Keratinocyte (primary cell): ENCODE results near the gene IRF2BP2. TPM values are rescaled to one million over a fixed set of nuclear protein-coding genes. Genes with fewer than 3 reads are reported as not detected.
A peak's percentile ranks its signal among the peaks of the same experiment; 100 is the strongest.

Experiments
- DNase-seq: peaks from one replicate; pipeline ENCODE4 v3.0.0-alpha.2; 2011; ENCODE audit warnings: low read depth, missing footprints, low spot score
- FAIRE-seq: peaks from 2 replicates; lab custom pipeline; 2011; peaks lifted over from hg19 to GRCh38; lab: Jason Lieb, UNC
- H2AFZ ChIP-seq: 2 replicates; pipeline ENCODE4 v1.6.0; 2012; ENCODE audit warnings: low read length, control low read depth, inconsistent platforms; ENCODE audit not compliant: control insufficient read depth
- H3K27ac ChIP-seq: 2 replicates; pipeline ENCODE4 v1.5.1; 2011; ENCODE audit warnings: low read length; ENCODE audit not compliant: control insufficient read depth, insufficient read depth
- H3K27me3 ChIP-seq: 3 replicates; pipeline ENCODE4 v1.6.0; 2011; ENCODE audit warnings: low read length; ENCODE audit not compliant: control insufficient read depth, insufficient read depth; ENCODE audit errors: extremely low read depth
- H3K36me3 ChIP-seq, 2 experiments: 2 replicates in 1 of 2; 3 replicates in 1 of 2; pipeline ENCODE4 v1.5.1; 2011; ENCODE audit warnings: low read length in 2 of 2, mild to moderate bottlenecking in 1 of 2; ENCODE audit not compliant: control insufficient read depth in 2 of 2, insufficient read depth in 2 of 2; ENCODE audit errors: extremely low read depth in 1 of 2
- H3K4me1 ChIP-seq: 3 replicates; pipeline ENCODE4 v1.5.1; 2011; ENCODE audit warnings: low read length; ENCODE audit not compliant: control insufficient read depth, insufficient read depth; ENCODE audit errors: extremely low read depth
- H3K4me2 ChIP-seq: 3 replicates; pipeline ENCODE4 v1.6.0; 2011; ENCODE audit warnings: low read depth, low read length; ENCODE audit not compliant: control insufficient read depth, insufficient read depth; ENCODE audit errors: extremely low read depth
- H3K4me3 ChIP-seq, 3 experiments: fragments of 200-600 bp in 1 of 3; sonication (generic) in 1 of 3; 2 replicates in 2 of 3; 3 replicates in 1 of 3; pipeline ENCODE4 v1.5.1; 2011 to 2016; ENCODE audit warnings: low read length in 3 of 3, mild to moderate bottlenecking in 3 of 3, control low read depth in 2 of 3, inconsistent platforms in 1 of 3, low read depth in 1 of 3, mixed read lengths in 1 of 3, mixed run types in 1 of 3, moderate library complexity in 1 of 3; ENCODE audit not compliant: control insufficient read depth in 2 of 3, insufficient read depth in 2 of 3; ENCODE audit errors: extremely low read depth in 1 of 3
- H3K79me2 ChIP-seq: 2 replicates; pipeline ENCODE4 v1.6.0; 2012; ENCODE audit warnings: low read length; ENCODE audit not compliant: control insufficient read depth, insufficient read depth
- H3K9ac ChIP-seq: 3 replicates; pipeline ENCODE4 v1.6.0; 2011; ENCODE audit warnings: low read length; ENCODE audit not compliant: control insufficient read depth, insufficient read depth; ENCODE audit errors: extremely low read depth
- H3K9me1 ChIP-seq: 3 replicates; pipeline ENCODE4 v1.6.0; 2011; ENCODE audit warnings: low read length; ENCODE audit not compliant: control insufficient read depth, insufficient read depth; ENCODE audit errors: extremely low read depth
- H3K9me3 ChIP-seq: 2 replicates; pipeline ENCODE4 v1.5.1; 2012; ENCODE audit warnings: low read depth, low read length; ENCODE audit not compliant: control insufficient read depth
- H4K20me1 ChIP-seq: 3 replicates; pipeline ENCODE4 v1.6.0; 2011; ENCODE audit warnings: low read length; ENCODE audit not compliant: control insufficient read depth, insufficient read depth; ENCODE audit errors: extremely low read depth
- EZH2 ChIP-seq: IDR thresholded peaks from one replicate; pipeline ENCODE4 v1.6.1; 2012; ENCODE audit warnings: inconsistent platforms, mild to moderate bottlenecking, low read length, moderate library complexity
- dilution Hi-C: fragments of 300-500 bp; cut with MboI; formaldehyde crosslinking; loops from one replicate; pipeline ENCODE4 v1.7.0; 2020; ENCODE audit warnings: low sequenced_read_pairs; ENCODE audit not compliant: extremely low pct_ligation_motif_present
- polyA plus RNA-seq, 5 experiments: library from polyadenylated mRNA; depleted of rRNA in 3 of 5; stranded (reverse) in 3 of 5; stranded (forward) in 1 of 5; unstranded in 1 of 5; fragments of >200 nt; gene quantifications; 1 replicate in 1 of 5; 2 replicates in 3 of 5; 3 replicates in 1 of 5; pipeline versions ENCODE4 v1.2.1 to v1.2.3, GENCODE V29; 2011 to 2012; ENCODE audit warnings: missing spikeins in 2 of 5, low read depth in 1 of 5, low replicate concordance in 1 of 5
- TF ChIP-seq, protein P1 (sequence below), 3 experiments: IDR thresholded peaks in 1 of 3; conservative IDR thresholded peaks in 1 of 3; optimal IDR thresholded peaks in 1 of 3; 2 replicates in 2 of 3; 3 replicates in 1 of 3; pipeline versions ENCODE3 to v1.5.1; 2011; ENCODE audit warnings: low read length in 3 of 3, mild to moderate bottlenecking in 3 of 3, moderate library complexity in 2 of 3, control low read depth in 1 of 3, inconsistent platforms in 1 of 3; ENCODE audit not compliant: insufficient read depth in 2 of 3; ENCODE audit errors: extremely low read depth in 1 of 3

Gene IRF2BP2
- polyA plus RNA-seq, 1 donor (not counting 4 experiments of a cell fraction or from before 2014, with no cell fraction given), result 29.9 TPM

DNA sequence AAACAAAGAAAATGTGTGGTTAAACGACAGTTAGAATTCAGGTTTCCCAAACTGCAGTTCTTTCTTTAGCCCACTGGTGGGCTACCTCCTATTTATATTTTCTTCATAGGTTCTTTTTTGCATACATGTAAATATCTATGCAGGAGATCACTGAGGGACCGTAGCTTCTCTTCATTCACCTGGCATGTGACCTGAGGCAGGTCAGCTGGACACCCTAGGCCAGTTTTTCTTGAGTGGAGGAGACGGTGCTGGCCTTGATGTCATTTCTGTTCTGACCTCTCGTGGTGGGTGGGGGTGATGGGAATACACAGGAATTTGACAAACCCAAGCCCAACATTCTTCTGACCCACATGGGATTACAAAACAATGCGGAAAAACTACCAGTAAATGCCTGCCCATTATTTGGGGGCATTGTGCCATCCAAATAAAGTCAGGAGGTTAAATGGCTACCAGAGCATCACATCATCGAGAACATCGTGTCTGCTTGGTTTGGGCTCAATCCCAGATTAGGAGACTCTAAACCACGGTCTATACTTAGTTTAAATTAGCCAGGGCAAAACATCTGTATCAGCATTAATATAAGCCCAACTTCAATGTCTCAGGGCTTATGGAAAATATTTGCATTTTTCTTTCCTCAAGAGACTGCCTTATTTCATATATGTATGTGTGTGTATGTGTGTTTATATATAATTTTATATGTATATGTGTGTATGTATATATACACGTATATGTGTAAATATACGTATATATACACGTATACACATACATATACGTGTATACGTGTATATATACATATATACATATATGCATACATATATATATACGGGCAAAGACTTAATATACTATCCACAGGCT is 7.4 kb upstream of the IRF2BP2 start:
- Histone ChIP-seq H2AFZ (no peak overlapping the region), H3K9me1 (no peaks in the 10 kb centered on the region), H3K9ac (no peak overlapping the region), H3K4me1 (peaks cover 56% of the 10 kb centered on the region), H3K4me3 (no peak overlapping the region), H3K4me2 (no peak overlapping the region), H3K79me2 (no peaks in the 10 kb centered on the region), H3K27me3 (no peaks in the 10 kb centered on the region), H3K36me3 (no peaks in the 10 kb centered on the region), H3K27ac (peak overlapping the region; percentile 29), H4K20me1 (no peaks in the 10 kb centered on the region), H3K9me3 (no peaks in the 10 kb centered on the region)
- TF ChIP-seq EZH2, result no peak
- TF ChIP-seq, protein P1, sequence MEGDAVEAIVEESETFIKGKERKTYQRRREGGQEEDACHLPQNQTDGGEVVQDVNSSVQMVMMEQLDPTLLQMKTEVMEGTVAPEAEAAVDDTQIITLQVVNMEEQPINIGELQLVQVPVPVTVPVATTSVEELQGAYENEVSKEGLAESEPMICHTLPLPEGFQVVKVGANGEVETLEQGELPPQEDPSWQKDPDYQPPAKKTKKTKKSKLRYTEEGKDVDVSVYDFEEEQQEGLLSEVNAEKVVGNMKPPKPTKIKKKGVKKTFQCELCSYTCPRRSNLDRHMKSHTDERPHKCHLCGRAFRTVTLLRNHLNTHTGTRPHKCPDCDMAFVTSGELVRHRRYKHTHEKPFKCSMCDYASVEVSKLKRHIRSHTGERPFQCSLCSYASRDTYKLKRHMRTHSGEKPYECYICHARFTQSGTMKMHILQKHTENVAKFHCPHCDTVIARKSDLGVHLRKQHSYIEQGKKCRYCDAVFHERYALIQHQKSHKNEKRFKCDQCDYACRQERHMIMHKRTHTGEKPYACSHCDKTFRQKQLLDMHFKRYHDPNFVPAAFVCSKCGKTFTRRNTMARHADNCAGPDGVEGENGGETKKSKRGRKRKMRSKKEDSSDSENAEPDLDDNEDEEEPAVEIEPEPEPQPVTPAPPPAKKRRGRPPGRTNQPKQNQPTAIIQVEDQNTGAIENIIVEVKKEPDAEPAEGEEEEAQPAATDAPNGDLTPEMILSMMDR (optimal IDR thresholded peaks at IDR 0.05 in 1 of 3, IDR thresholded peaks at IDR 0.05 in 1 of 3, conservative IDR thresholded peaks at IDR 0.05 in 1 of 3; ENCODE audit: extremely low read depth in 1 of 3, insufficient read depth in 2 of 3, low read length in 3 of 3), result peak in 1 of 3 experiments; percentile 14
- dilution Hi-C loops, result no loop called here
- DNase-seq, result no peak
- FAIRE-seq, result no peak

DNA sequence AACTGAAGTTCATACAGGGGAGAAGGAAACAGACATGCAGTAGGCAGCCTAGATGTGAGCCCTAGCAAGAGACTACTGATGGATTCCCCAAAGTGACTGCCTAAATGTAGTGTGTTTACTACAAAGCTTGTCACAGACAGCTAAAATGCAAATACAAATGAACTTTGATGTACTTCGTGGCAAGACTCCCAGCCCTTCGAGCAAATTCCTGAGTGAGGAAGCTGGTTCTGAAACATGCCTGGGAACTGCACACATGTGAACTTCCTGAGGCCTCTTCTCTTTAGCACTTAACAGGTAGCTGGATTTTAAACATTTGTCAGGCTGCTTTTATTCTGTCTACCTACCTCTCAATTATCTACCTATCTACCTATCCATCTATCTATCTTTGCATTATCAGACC is 6.7 kb upstream of the IRF2BP2 start:
- Histone ChIP-seq H3K27me3 (no peaks in the 10 kb centered on the region), H3K27ac (peak overlapping the region; percentile 47)
- no peak for DNase-seq

More for the DNA sequence above, 6.7 kb upstream of the IRF2BP2 start:
- FAIRE-seq, result no peak
- Histone ChIP-seq H3K79me2 (no peaks in the 10 kb centered on the region), H3K9me3 (no peaks in the 10 kb centered on the region), H3K4me3 (no peak overlapping the region), H3K4me2 (no peak overlapping the region), H3K36me3 (no peaks in the 10 kb centered on the region), H3K9me1 (no peaks in the 10 kb centered on the region), H3K9ac (no peak overlapping the region), H2AFZ (peak overlapping the region; percentile 54), H3K4me1 (peaks cover 63% of the 10 kb centered on the region), H4K20me1 (no peaks in the 10 kb centered on the region)
- no peak for TF ChIP-seq EZH2
- TF ChIP-seq, protein P1 (optimal IDR thresholded peaks at IDR 0.05 in 1 of 3, IDR thresholded peaks at IDR 0.05 in 1 of 3, conservative IDR thresholded peaks at IDR 0.05 in 1 of 3; ENCODE audit: extremely low read depth in 1 of 3, insufficient read depth in 2 of 3, low read length in 3 of 3), result no peak
- dilution Hi-C loops, result no loop called here
